Measurements from ENCODE around the gene MYLK2. TPM values are rescaled to one million over a fixed set of nuclear protein-coding genes. Genes with fewer than 3 reads are reported as not detected.
"Not testable (repeated sequence)": the region's sequence is repeated elsewhere in the genome, so short reads cannot be mapped to it uniquely, and the experiment has no call there.

The MYLK2 gene
- total RNA-seq, 2 experiments from 2014 or later, result 0.66 to 0.89 TPM

- H3K36me3 Mint-ChIP-seq (ENCODE audit: low read depth), result no peaks in the 10 kb centered on the region
- ChIA-PET CTCF (interaction anchor here (0.8 to 1.9 kb wide), 2 partner anchors 28 to 134 kb away, joined by 4 to 9 read pairs; no protein-coding TSS in a partner anchor), POLR2A (no interaction called here)
- H3K4me1 Mint-ChIP-seq (ENCODE audit: low read depth), result peaks cover 8% of the 10 kb centered on the region
- no peak overlapping the region for H3K27ac Mint-ChIP-seq
- no peaks in the 10 kb centered on the region for H3K27me3 Mint-ChIP-seq (ENCODE audit: low read depth)
- DNase-seq (no peak), ATAC-seq (no peak)
- H3K4me3 Mint-ChIP-seq, result no peak overlapping the region
- H3K9me3 Mint-ChIP-seq (ENCODE audit: insufficient read depth), result no peaks in the 10 kb centered on the region
These were observed 714 bp upstream of the MYLK2 start for GRCh38 chr20:31818376-31818908.

- Mint-ChIP-seq H3K27me3 (ENCODE audit: low read depth) (no peaks in the 10 kb centered on the region), H3K27ac (no peak overlapping the region), H3K9me3 (ENCODE audit: insufficient read depth) (no peaks in the 10 kb centered on the region), H3K4me1 (ENCODE audit: low read depth) (peaks cover 16% of the 10 kb centered on the region), H3K4me3 (no peak overlapping the region), H3K36me3 (ENCODE audit: low read depth) (no peaks in the 10 kb centered on the region)
- ATAC-seq, result no peak
- POLR2A ChIA-PET, result no interaction called here
- CTCF ChIA-PET, result no interaction called here
- no peak for DNase-seq
These were observed 1.1 kb downstream of the MYLK2 start for GRCh38 chr20:31820228-31820627.

GRCh38 chr20:31821427-31821826 is 2.3 kb downstream of the MYLK2 start:
- no peak for DNase-seq
- ChIA-PET POLR2A (no interaction called here), CTCF (interaction anchor here (1.1 to 3.7 kb wide), 2 partner anchors 26 to 275 kb away, joined by 3 to 53 read pairs; no protein-coding TSS in a partner anchor)
- no peak for ATAC-seq
- no peaks in the 10 kb centered on the region for H3K9me3 Mint-ChIP-seq (ENCODE audit: insufficient read depth)
- H3K27me3 Mint-ChIP-seq (ENCODE audit: low read depth), result no peaks in the 10 kb centered on the region
- H3K4me3 Mint-ChIP-seq, result no peak overlapping the region
- no peaks in the 10 kb centered on the region for H3K36me3 Mint-ChIP-seq (ENCODE audit: low read depth)
- peaks cover 16% of the 10 kb centered on the region for H3K4me1 Mint-ChIP-seq (ENCODE audit: low read depth)
- H3K27ac Mint-ChIP-seq, result no peak overlapping the region

GRCh38 chr20:31822421-31823330 is 3.5 kb downstream of the MYLK2 start:
- ATAC-seq (peak; percentile 86), DNase-seq (peak; percentile 82)
- ChIA-PET CTCF (interaction anchor here (0.6 to 3.7 kb wide), 37 partner anchors 9 to 851 kb away, joined by 3 to 53 read pairs (median 4); partner anchors contain the start of genes C20orf203, FOXS1, PDRG1 and TPX2), POLR2A (interaction anchor here (1.3 kb wide), 1 partner anchor 24 kb away, joined by 5 read pairs; no protein-coding TSS in a partner anchor)
- Mint-ChIP-seq H3K27ac (no peak overlapping the region), H3K36me3 (ENCODE audit: low read depth) (no peaks in the 10 kb centered on the region), H3K4me3 (no peak overlapping the region), H3K4me1 (ENCODE audit: low read depth) (peaks cover 16% of the 10 kb centered on the region), H3K27me3 (ENCODE audit: low read depth) (no peaks in the 10 kb centered on the region), H3K9me3 (ENCODE audit: insufficient read depth) (no peaks in the 10 kb centered on the region)

- DNase-seq (no peak), ATAC-seq (no peak)
- ChIA-PET POLR2A (interaction anchor here (1.3 kb wide), 1 partner anchor 23 kb away, joined by 5 read pairs; no protein-coding TSS in a partner anchor), CTCF (interaction anchor here (0.6 to 3.7 kb wide), 35 partner anchors 10 to 850 kb away, joined by 3 to 53 read pairs (median 5); partner anchors contain the start of genes C20orf203, FOXS1, PDRG1 and TPX2)
- Mint-ChIP-seq H3K4me3 (no peak overlapping the region), H3K27me3 (ENCODE audit: low read depth) (no peaks in the 10 kb centered on the region), H3K36me3 (ENCODE audit: low read depth) (no peaks in the 10 kb centered on the region), H3K9me3 (ENCODE audit: insufficient read depth) (no peaks in the 10 kb centered on the region), H3K4me1 (ENCODE audit: low read depth) (peaks cover 16% of the 10 kb centered on the region), H3K27ac (peak overlapping the region; percentile 7)
These were observed 4.4 kb downstream of the MYLK2 start for GRCh38 chr20:31823360-31824124.

- no peaks in the 10 kb centered on the region for H3K27me3 Mint-ChIP-seq (ENCODE audit: low read depth)
- H3K9me3 Mint-ChIP-seq (ENCODE audit: insufficient read depth), result no peaks in the 10 kb centered on the region
- H3K4me1 Mint-ChIP-seq (ENCODE audit: low read depth), result peaks cover 16% of the 10 kb centered on the region
- ATAC-seq, result no peak
- ChIA-PET CTCF (interaction anchor here (1.1 to 3.7 kb wide), 7 partner anchors 9 to 267 kb away, joined by 4 to 53 read pairs (median 9); partner anchors contain the start of gene PDRG1), POLR2A (interaction anchor here (1.3 kb wide), 1 partner anchor 22 kb away, joined by 5 read pairs; no protein-coding TSS in a partner anchor)
- no peak overlapping the region for H3K4me3 Mint-ChIP-seq
- no peak for DNase-seq
- H3K36me3 Mint-ChIP-seq (ENCODE audit: low read depth), result no peaks in the 10 kb centered on the region
- peak overlapping the region; percentile 7 for H3K27ac Mint-ChIP-seq
These were observed 4.9 kb downstream of the MYLK2 start for GRCh38 chr20:31824125-31824485.

GRCh38 chr20:31824554-31825313 is 5.6 kb downstream of the MYLK2 start:
- H3K4me1 Mint-ChIP-seq (ENCODE audit: low read depth), result peaks cover 16% of the 10 kb centered on the region
- no peaks in the 10 kb centered on the region for H3K27me3 Mint-ChIP-seq (ENCODE audit: low read depth)
- POLR2A ChIA-PET, result no interaction called here
- no peak overlapping the region for H3K27ac Mint-ChIP-seq
- CTCF ChIA-PET, result interaction anchor here (1.7 to 2.9 kb wide), 2 partner anchors 9 to 127 kb away, joined by 4 to 22 read pairs; partner anchors contain the start of gene PDRG1
- H3K4me3 Mint-ChIP-seq, result no peak overlapping the region
- H3K36me3 Mint-ChIP-seq (ENCODE audit: low read depth), result no peaks in the 10 kb centered on the region
- no peaks in the 10 kb centered on the region for H3K9me3 Mint-ChIP-seq (ENCODE audit: insufficient read depth)
- no peak for ATAC-seq
- DNase-seq, result no peak

GRCh38 chr20:31826074-31826473 is 6.9 kb downstream of the MYLK2 start:
- peaks cover 16% of the 10 kb centered on the region for H3K4me1 Mint-ChIP-seq (ENCODE audit: low read depth)
- DNase-seq (no peak), ATAC-seq (no peak)
- H3K36me3 Mint-ChIP-seq (ENCODE audit: low read depth), result no peaks in the 10 kb centered on the region
- no peaks in the 10 kb centered on the region for H3K27me3 Mint-ChIP-seq (ENCODE audit: low read depth)
- POLR2A ChIA-PET, result interaction anchor here (0.6 kb wide), 1 partner anchor 82 kb away, joined by 6 read pairs; no protein-coding TSS in a partner anchor
- H3K4me3 Mint-ChIP-seq, result no peak overlapping the region
- CTCF ChIA-PET, result interaction anchor here (2.9 kb wide), 1 partner anchor 21 kb away, joined by 13 read pairs; no protein-coding TSS in a partner anchor
- H3K27ac Mint-ChIP-seq, result no peak overlapping the region
- no peaks in the 10 kb centered on the region for H3K9me3 Mint-ChIP-seq (ENCODE audit: insufficient read depth)

GRCh38 chr20:31827059-31827458 is 7.9 kb downstream of the MYLK2 start:
- Mint-ChIP-seq H3K27me3 (ENCODE audit: low read depth) (no peaks in the 10 kb centered on the region), H3K27ac (no peak overlapping the region), H3K4me1 (ENCODE audit: low read depth) (peaks cover 16% of the 10 kb centered on the region), H3K9me3 (ENCODE audit: insufficient read depth) (no peaks in the 10 kb centered on the region), H3K4me3 (no peak overlapping the region), H3K36me3 (ENCODE audit: low read depth) (no peaks in the 10 kb centered on the region)
- POLR2A ChIA-PET, result no interaction called here
- DNase-seq, result no peak
- CTCF ChIA-PET, result interaction anchor here (1.0 to 2.9 kb wide), 3 partner anchors 10 to 264 kb away, joined by 3 to 13 read pairs (median 4); no protein-coding TSS in a partner anchor
- ATAC-seq, result no peak

- DNase-seq; H3K4me3 Mint-ChIP-seq; H3K4me1 Mint-ChIP-seq (ENCODE audit: low read depth); POLR2A ChIA-PET; H3K27ac Mint-ChIP-seq; H3K9me3 Mint-ChIP-seq (ENCODE audit: insufficient read depth); H3K36me3 Mint-ChIP-seq (ENCODE audit: low read depth); ATAC-seq; H3K27me3 Mint-ChIP-seq (ENCODE audit: low read depth): not testable (repeated sequence)
- CTCF ChIA-PET, result interaction anchor here (2.9 kb wide), 1 partner anchor 19 kb away, joined by 13 read pairs; no protein-coding TSS in a partner anchor
These were observed 8.9 kb downstream of the MYLK2 start for GRCh38 chr20:31828016-31828415.

- CTCF ChIA-PET, result interaction anchor here (0.8 to 1.2 kb wide), 2 partner anchors 123 to 202 kb away, joined by 3 to 4 read pairs; no protein-coding TSS in a partner anchor
- peaks cover under 1% of the 10 kb centered on the region for H3K4me1 Mint-ChIP-seq (ENCODE audit: low read depth)
- no peak overlapping the region for H3K4me3 Mint-ChIP-seq
- no peaks in the 10 kb centered on the region for H3K27me3 Mint-ChIP-seq (ENCODE audit: low read depth)
- ATAC-seq (no peak), DNase-seq (no peak)
- H3K9me3 Mint-ChIP-seq (ENCODE audit: insufficient read depth), result no peaks in the 10 kb centered on the region
- no peaks in the 10 kb centered on the region for H3K36me3 Mint-ChIP-seq (ENCODE audit: low read depth)
- no peak overlapping the region for H3K27ac Mint-ChIP-seq
- POLR2A ChIA-PET, result no interaction called here
These were observed 10.6 kb downstream of the MYLK2 start for GRCh38 chr20:31829731-31830130.
